Islet precursor cell (in vitro differentiated cells): ENCODE measurements around the gene MYL3.

Experiments
- DNase-seq: peaks from one replicate; pipeline ENCODE4 v3.0.0-alpha.2; 2018

Gene MYL3

DNA sequence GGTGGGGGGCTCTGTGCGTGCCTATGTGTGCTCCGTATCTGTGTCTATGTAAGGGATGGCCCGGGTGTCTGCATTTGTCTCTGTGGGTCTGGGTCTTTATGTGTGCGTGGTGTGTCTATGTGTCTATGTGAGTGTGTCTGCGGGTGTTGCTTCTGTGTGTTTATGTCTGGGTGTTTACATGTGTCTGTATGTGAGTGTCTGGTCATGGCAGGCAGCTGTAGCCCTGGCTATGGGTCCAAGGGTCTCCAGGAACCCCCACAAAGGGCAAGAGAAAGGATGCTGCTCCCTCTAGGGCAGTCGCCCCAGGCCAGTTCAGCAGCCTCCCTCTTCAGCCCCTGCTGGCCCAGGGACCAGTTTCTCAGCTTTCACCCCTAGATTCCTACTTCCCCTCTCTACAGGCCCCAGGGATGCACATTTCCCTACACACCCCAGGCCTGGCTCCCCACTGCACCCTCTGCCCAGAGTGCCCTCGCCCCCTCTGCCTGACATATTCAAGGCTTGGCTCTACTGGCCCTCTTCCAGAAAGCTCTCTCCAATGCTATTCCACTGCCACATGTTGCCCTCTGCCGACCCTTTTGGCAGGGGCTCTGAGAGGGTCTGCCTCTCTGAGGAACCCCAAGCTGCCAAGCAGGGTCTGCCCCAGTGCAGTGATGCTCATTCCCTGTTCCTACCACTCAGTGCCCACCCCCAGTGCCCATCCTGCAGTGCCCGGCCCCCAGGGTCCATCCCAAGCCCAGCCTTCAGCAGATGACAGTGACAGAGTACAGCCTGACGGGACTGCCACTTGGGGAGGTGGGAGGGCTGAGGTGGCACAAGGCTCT is 1.0 kb upstream of the MYL3 start:
- no peak for DNase-seq

DNA sequence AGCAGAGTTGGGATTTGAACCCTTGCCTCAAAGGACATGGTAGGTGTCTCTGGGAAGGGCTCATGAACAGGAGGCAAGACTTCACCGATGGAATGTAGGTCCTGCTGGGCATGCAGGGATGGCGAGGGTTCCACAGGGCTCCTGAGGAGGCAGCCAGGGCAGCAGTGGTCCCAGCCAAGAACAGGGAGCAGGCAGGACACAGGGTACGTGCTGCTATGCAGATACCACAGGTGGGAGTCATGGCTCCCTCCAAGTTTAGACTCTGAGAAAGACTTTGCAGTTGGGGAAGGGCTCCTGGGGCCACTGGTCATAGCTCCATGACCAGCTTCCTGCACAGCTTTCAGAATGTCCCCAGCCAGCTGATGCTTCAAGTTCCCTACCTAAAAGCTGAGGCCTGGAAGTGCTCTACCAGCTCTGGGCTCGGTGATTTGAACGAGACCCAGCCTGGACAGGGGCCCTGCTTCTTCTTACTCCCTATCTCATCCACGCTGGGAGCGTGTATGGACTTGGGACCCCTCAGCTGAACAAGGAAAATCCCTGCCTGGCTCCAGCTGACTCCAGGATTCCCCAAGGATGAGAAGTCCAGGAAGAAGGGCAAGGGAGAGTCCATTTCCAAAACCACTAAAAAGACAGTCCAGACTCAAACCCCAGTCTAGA is 747 bp downstream of the MYL3 start:
- no peak for DNase-seq

DNA sequence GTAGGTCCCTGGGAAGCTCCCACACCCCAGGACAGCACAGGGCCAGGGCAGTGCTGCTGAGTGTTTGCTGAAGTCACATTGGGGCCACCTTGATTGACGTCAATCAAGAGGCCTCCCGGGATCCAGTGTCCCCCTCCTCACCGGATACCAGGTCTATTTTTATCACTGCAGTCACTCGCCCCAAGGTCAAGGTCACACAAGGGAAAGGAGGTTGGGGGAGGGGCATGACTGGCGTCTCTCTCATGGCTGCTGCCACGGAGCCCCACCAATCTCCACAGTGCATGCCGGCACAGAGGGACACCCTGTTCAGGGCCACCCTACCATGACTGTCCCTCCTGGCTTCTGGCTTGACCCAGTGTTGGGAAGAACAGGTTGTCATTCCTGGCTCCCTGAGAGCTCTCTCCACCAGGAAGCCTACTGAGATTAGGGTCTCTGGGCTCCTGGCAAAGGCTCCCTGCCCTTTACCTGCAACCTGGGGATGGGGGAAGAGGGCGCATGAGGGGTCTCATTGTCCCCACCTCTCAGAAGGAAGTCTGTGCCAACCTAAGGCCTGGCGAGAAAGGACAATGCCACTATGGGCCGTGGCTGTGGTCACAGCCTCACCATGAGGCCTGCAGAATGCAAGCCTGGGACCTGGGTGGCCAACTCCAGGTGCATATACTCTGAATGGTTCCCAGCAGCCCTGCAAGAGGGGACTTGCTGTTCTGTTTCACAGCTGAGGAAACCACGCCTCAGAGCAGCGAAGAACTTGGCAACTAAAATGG is 1.5 kb downstream of the MYL3 start:
- DNase-seq: no peak

DNA sequence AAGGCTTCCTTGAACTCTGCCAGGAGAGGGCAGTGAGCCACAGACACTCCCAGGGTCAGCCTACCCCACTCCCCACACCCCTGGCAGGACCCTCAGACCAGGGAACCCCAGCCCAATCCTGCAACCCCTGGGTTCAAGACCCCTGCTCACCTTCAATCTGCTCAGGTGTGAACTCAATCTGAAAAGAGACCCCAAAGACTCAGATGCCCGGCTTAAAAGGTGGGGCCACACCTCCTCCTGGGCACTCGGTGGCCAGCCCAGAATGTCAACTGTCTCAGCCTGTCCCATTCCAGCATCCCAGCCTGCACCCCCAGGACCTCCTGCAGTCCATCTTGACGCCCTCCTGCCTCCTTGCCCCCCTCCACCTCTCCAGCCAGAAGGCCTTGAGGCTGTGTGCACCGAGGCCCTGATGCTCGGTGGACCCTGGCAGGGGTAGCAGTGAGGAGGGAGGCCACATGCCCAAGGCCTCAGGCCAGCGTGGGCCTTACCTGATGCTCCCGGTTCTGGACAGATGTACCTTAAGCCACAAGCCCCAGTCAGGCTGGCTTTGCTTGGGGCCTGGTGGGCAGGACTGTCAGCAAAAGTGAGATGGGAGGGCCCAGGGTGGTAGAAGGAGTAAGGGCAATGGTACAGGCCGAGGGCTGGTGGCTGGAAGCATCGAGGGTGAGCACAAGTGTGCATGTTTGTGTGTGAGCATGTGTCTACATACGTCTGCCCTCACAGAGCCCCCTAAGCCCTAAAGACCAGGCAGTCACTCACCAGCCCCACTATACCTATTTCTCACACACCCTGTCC is 2.2 kb downstream of the MYL3 start:
- no peak for DNase-seq

DNA sequence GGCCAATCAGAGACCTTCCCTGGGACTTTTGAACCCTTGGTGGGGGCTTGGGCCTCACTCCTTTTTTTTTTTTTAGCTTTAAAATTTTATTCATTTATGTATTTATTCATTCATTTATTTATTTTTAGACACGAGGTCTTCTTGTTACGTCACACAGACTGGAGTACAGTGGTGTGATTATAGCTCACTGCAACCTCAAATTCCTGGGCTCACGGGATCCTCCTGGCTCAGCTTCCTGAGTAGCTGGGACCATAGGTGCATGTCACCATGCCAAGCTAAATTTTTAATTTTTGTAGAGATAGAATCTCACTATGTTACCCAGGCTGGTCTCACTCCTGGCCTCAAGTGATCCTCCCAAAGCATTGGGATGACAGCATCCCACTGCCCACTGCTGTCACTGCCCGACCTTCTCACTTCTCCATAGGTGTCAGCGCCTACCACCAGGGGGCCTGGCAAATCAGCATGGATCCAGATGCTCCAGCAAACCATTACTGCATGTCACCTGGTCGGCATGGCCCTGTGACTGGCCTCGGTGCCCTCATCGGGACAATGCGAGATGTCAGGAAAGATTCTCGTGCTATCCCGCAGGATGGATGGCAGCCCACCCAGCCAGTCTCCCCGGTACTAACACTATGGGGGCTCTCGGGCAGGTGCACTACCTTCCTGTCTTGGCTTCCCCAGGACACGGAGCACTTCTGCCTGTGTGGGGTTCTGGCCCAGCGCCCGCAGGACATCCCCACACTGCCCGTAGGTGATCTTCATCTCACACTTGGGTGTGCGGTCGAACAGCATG is 3.0 kb downstream of the MYL3 start:
- DNase-seq: peak; percentile 77

DNA sequence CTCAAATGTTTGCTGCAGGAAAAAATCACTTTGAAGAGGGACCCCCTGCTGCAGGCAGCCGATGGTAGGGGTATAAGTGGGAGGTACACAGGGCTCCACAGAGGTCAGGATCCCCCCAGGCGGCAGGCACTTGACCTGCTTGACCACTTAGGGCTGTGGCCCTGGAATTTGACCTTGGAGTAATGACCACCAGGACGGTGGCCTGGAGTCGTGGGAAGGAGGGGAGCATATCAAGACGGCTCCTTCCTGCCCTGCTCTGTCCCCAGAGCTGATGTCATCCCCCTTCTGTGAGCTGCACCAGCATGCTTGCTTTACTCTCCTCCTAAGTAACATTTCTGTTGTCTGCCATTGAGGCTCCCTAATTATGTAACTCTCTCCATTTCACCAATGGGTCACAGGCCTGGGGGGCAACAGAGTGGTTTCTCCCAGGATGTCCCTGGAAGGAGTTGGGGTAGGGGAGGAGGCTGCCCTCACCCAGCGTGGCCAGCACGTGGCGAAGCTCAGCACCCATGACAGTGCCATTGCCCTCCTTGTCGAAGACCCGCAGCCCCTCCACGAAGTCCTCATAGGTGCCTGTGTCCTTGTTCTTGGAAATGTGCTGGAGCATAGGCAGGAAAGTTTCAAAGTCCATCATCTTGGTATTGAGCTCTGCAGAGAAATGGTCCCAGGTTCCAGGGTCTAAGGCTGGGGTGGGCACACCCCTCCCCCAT is 4.1 kb downstream of the MYL3 start:
- peak; percentile 58 for DNase-seq

DNA sequence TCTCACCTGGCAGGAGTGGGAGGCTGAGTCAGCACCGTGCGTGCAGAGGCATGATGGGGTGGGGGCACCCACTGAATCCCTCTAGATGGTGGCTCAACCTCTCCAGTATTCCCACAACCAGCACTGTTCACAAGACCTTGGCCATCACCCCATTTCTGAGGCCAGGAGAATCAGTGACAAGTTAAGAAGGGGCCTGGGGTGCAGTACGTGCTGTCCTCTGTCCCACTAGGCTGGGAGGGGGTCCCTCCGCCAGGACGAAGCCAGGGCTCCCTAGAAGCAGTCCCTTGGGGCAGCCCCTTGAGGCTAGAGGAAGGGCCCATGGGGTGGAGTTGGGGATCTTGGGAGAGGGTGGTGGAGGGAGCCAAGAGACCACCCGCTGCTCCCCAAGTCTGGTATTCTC is 4.8 kb downstream of the MYL3 start:
- no peak for DNase-seq

DNA sequence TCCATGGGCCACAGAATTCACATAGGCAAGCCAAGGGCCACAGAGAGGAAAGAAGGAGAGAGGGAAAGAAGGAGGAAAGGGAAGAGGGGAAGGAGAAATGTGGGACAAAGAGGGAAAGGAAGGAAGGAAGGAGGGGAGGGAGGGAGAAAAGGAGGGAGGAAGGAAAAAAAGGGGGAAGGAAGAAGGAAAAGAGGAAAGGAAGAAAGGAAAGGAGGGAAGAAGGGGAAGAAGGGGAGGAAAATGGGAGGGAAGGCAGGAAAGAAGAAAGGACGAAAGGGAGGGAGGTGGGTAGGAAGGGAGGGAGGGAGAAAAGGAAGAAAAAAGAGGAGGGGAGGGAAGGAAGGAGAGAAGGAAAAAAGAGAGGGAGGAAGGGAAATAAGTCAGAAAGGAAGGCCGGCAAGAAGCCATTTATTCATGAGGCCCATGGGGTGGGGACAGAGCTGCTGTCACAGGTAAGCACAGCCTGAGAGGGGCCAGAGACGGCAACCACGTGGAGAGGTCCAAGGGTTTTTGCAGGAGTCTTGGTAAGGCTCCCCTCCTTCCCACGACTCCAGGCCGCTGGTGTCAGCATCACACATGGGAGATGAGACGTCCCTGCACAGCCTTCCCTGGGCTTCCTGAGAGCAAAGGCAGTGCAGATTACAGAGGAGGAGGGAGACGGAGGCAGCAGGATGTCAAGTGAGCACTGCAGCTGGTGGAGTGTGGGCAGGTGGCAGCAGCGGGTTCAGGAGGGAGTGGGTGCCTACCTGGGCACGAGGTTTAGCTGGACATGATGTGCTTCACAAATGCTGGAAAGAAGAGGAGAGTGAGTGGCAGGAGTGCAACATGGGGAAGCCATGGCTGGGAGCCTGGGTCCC is 5.5 kb downstream of the MYL3 start:
- DNase-seq: no peak

DNA sequence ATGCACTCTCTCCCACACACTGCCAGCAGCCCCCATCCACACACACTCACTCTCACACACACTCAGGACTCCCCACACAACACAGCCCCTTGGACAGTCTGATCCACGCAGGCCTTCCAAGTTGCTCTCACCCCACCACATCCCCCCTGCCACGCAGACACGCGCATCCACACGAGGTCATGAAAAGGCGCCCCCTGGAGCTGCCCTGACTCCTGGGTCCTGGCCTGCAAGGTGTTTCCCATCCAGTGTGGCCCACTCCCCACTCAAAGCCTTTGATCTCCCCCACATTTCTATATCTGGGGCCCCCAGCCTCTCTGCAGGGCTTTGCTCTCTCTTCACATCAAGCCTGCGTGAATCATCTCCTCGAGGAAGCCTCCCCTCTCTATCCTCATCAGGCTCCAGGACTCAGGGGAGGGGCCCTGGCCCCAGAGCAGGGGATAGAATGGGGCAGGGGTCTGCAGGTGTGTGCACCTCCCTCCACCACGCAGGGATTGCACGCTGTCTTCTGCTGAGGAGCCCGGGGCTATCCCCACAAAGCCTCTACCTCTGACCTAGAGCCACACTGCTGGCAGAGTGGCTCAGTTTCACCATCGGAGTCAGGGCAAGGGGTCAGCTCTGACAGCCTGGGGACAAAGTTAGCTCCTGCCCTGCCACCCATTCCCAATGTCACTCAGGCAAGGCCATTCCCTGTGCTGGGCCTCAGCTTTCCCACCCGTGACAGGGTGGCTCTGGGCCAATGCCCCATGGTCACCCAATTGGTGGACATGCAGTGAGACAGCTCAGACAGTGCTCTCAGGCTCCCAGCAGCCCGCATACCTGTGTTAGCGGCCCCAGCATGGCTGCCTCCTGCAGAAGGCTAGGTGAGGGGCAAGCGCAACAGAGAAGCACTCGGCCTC is 6.4 kb downstream of the MYL3 start:
- no peak for DNase-seq

DNA sequence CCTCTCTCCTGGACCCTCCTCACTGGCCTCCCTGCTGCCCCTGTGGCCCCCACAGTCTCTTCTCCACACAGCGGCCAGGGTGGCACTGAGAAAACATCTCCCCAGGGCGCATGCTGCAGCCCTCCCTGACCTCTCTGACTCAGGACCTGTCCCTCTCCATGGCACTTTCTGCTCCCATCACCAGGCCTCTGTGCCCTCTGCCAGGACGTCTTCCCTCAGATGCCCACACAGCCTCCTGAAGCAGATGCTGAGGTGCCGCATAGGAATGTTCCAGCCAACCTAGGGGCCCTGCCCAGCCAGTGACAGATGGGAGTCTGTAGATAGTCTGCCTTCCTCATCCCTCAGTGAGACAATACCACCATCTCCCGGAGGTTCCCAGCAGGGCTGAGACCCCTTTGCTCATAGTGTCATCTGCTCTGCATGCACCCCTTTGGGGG is 8.7 kb downstream of the MYL3 start:
- DNase-seq: no peak

DNA sequence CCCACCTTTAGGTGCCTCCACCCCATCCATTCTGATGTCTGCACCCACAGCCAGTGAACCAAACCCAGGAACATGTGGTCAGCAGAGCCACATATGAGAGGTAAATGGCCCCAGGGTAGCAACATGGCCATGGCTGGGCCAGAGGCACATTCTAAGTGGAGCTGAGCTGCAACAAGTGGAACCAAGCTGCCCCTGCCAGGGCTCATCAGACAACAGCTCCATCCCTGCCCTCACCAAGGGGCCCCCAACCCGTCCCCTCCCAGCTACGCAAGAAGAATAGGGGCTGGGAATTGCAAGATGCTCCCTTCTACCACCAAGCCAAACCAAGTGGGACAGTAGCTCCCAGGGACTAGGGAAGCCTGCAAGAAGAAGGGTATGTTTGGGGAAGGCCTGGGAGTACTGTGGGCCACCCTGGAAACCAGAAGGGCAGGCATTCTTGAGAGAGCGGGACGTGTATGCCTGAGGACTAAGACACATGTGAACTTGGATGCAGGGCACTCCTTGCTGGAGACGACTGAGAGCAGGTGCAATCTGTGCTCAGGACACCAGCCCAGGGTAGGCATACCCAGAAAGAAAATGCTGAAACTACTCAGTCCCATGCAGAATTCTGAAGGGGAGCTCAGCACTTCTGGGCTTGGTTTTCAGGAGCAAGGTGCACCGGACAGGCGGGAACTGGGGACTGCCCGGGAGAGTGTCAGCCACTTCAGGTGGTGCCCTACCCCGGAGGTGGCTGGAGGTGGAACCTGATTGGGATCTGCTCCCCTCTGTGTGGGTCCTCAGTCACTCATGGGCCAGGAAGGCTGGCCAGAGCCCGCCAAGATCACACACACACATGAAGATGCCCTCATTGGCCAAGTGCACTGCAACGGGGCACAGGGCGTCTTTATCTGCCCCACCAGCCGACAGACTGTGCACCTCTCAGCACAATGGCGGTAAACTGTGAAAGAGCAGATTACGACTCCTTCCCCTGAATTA is 9.5 kb downstream of the MYL3 start:
- no peak for DNase-seq

DNA sequence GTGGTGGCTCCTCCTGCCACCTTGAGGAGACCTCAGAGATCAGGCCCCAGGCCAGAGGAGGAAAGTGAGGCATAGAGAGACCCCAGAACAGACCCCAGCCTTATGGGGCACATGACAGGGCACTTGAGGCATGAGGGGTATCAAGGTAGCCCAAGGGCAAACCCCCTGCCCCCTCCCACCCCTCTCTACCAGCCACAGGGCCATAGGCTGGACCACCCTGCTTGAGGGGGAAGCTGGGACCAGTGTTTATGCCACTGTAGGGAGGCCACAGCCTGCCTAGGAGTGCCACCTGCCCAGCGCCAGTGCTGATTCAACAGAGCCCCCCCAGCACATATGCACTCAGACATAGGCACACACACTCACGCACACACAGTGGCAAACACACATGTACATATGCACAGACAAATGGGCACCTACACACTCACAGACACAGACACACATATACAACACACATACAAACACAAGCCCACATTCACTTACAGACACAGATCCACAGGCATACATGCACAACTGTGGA is 10.3 kb downstream of the MYL3 start:
- DNase-seq: no peak

DNA sequence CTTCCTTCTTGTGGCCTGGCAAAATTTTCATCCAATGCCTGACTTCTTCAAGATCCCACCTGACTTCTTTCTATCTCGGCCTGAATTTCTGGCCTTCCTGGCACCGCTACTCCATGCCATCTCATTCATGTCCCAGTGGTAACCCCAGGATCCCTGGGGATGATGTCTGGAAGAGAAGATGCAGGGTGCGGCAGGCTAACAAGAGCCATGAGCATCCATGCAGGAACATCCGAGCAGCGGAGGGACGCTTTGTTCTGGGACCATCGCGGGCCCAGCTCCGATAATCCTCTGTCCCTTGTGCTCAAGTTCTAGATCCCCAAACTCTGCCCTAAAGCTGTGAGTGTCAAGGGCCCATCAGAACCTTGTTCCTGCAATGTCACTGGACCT is 10.9 kb downstream of the MYL3 start:
- DNase-seq: peak; percentile 33

DNA sequence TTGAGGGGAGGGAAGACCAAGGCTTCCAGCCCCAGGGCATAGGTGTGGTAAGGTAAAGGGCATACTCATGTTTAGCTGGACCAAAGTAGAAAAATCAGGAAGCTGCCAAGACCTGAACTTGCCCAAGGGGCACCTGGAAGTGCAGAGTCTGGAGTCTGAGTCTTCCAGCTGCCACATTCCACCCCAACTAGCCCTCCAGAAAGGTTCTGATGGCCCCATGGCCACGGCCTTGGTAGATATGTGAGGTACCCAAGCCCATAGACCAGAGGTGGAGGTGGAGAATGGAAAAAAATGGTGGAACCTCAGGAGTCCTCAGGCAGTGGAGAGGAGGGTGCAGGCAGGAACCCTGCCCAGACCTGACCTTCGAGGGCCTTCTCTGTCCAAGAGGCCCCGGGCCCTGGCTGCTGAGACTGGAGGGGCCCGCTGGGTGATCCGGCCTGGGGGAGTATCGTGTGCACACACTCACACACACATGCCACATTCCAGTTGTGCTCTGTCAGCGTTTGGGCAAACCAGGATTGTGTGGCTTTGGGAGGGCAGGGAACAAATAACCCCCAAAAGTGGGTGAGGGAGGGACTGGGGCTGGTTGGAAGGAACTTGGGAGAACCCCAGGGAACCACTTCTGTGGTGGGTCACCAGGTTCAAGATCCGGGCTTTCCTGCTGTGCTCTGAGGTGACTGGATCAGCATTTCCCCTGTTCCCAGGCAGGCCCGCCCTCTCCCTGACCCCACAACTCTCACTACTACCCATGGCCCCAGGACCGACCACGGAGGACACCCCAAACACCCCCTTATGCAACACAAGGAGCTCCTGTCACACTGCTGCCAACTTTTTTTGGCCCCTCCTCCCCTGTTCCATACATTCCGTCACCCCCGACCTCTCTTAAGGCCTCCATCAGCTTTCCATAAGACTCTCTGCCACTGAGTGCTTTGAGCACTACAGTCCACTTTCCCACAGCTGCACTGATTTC is 11.6 kb downstream of the MYL3 start:
- DNase-seq: peak; percentile 46

DNA sequence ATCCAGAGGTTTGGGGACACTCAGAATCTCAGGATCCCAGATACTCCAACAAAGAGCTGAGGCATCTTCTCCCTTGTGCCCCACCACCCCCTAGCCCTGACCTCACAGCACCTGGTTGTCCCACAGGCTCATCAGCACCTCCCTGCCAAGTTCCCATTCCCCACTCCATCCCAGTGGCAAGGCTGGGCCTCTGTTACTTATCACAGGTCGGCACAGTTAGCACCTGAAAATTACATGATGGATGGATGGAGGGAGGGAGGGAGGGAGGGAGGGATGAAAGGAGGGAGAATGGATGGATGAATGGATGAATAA is 12.8 kb downstream of the MYL3 start:
- DNase-seq: no peak

DNA sequence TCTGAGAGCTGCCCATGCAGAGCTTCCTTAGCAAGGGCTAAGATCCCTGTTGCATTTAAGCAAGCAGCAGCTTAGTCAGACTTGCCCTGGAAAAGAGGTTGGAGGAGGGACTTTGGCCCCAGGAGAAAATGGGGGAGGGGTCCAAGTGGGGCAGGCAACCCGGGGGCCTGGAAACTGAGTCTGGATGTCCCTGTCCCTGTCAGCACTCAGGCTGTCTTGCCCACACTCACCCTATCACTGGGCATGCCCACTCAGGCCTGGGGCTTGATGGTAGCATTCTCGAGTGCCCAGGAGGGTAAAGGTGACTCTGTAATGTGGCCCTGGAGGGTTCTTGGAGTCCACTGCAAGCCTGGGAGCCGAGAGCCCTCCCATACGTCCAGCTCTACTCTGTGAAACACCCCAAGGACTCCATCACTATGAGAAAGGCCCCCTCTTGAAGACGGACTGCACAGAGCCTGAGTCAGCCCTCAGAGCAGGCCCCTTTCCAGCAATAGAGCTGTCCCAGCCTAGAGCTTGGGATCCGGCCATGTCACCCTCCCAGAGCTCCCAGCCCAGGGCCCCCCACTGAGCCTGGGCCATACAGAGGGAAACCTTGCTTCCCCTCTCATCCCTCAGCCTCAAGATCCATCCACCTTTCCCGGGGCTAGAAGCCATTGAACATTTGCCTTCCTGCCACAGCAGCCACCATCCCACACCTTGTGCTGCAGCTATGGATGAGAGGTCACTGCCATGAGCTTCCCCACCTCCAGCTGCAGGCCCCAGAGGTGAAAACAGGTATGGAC is 13.4 kb downstream of the MYL3 start:
- peak; percentile 49 for DNase-seq
